Effector CD8-positive, alpha-beta T cell (primary cell): Measurements from ENCODE around the gene MIEN1.
"Not testable (repeated sequence)": the region's sequence is repeated elsewhere in the genome, so short reads cannot be mapped to it uniquely, and the experiment has no call there.

Source experiments
- DNase-seq: peaks from one replicate; lab custom pipeline; 2025; lab: John Stamatoyannopoulos, UW

The MIEN1 gene

DNA sequence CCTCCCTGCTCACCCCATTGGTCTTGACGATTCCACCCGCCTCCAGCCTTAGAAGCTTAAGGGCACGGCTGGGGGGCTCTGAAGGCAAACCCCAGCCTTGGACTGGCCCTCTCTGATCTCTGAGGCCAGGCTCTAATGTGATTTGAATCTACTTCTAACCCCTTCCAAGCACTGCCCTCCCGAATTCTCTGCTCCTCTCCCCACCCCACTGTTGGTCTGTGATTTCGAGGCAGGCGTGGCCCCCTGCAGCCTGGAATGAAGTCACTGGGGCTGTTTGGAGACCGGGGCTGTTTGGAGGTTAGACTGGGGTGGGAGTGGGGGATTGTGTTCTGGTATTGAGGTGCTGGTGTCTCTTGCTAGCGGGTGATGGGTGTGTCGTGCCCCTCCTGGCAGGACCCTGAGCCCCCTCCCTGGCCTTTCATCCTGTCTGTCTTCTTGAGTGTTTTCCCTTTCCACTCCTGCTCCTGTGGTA is 9.6 kb upstream of the MIEN1 start:
- DNase-seq = no peak

DNA sequence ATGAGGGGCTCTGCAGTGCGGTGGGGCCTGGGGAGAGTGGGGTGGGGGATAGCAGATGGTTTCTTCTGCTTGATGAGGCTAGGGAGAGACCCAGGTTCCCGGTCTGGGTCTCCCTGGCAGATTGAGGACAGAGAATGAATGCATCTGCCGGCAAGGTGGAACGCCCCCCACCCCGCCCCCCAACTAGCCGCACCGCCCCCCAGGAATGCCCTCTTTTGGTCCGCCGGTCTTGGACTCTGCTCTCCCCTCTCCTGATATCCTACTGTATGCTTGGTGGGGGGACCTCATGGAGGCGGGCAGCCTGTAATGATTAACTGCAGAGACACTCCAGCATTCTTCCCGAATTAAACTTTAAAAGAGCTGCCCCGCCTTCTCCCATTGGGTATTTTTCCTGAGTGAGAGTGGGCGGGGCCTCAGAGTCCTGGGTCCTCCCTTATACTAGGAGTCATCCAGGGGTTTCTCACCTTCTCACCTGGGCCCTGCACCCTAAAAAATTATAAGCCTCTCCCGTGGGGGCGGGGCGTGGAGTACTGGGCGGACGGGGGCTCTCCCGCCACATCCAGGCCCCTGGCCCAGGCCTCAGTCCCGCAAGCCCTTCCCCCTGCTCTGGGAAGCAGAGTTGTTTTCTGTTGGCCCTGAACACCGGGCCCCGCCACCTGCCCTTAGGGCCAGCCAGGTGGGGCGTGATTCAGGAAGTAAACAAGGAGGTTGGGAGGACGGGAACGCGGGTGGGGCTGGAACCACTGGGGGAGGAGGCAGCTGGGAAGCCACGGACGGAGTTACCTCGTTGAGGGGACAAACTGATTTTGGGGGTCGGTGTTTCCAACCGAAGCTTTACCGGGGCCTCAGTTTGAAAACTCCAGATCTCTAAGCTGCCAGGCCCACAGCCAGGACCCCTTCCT is 8.9 kb upstream of the MIEN1 start:
- DNase-seq = no peak

DNA sequence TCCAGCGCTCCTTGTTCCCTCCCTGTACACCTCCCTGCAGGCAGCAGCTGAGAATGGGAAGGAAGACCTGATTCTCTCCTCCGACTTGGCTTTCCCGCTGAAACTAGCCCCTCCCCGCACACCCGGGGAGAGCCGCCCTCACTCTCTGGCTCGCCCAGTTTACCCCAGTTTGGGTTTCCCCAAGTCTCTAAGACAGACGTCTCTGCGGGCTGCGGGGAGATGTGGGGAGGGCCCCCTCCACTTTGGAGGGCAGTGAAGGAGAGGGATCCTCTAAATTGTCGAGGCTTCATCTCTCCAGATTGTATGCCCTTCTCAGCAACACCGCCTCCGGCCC is 8.2 kb upstream of the MIEN1 start:
- DNase-seq = peak; percentile 52

DNA sequence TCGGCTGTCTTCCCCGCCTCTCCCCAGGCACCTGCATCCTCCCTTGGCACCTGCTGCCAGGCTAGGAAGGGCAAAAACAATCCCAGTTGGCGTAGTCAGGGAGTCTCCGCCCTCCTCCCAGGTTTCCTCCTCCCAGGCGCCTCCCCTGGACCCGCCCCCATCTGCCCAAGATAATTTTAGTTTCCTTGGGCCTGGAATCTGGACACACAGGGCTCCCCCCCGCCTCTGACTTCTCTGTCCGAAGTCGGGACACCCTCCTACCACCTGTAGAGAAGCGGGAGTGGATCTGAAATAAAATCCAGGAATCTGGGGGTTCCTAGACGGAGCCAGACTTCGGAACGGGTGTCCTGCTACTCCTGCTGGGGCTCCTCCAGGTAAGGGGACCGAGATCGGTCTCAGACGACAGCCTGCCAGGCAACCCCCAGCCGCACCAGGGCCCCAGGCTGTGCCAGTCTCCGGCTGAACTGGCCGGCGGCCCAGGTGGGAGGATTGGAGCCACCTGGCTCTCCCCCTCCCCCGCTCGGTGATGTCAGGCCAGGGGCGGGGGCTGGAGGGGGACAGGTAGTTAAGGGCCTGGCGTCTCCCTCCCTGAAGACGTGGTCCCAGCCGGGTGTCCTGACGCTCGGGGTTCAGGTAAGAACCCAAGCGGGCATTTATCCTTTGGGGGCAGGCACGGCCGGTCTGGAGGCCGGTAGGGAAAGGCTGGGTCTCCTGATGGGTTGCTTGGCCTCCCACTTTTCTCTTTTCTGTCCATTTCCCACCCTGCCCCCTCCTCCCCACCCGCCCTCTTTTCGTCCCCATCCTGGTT is 7.6 kb upstream of the MIEN1 start, which contains the start of gene GRB7:
TSS of gene GRB7 (plus strand) at position 179 of the 808 bp plus-strand sequence. CDS start 4,364 bp downstream, outside the sequence.
- no peak for DNase-seq

DNA sequence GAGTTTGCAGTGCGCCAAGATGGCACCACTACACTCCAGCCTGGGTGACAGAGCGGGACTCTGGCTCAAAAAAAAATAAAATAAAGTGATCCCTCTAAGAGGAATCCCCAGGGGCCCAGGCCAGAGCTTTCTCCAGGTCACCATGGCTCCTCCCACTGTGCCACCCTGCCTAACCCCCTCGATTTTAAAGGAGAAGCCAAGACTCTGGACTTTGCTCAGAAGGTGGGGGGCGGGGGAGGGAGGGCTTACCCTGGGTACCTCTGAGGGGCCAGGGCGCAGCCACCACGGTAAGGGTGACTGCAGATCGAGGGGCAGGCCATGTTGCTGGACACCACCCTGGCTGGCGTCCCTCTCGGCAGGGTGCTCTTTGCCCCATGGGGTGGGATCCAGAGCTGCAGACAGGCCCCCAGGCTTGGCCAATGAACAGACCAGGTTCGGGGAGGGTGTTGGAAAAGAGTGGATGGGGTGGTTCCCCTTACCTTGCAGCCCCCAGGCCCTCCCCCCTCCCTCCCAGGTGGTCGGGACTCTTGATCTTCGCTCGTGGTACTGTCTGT is 7.0 kb upstream of the MIEN1 start:
- no peak for DNase-seq

DNA sequence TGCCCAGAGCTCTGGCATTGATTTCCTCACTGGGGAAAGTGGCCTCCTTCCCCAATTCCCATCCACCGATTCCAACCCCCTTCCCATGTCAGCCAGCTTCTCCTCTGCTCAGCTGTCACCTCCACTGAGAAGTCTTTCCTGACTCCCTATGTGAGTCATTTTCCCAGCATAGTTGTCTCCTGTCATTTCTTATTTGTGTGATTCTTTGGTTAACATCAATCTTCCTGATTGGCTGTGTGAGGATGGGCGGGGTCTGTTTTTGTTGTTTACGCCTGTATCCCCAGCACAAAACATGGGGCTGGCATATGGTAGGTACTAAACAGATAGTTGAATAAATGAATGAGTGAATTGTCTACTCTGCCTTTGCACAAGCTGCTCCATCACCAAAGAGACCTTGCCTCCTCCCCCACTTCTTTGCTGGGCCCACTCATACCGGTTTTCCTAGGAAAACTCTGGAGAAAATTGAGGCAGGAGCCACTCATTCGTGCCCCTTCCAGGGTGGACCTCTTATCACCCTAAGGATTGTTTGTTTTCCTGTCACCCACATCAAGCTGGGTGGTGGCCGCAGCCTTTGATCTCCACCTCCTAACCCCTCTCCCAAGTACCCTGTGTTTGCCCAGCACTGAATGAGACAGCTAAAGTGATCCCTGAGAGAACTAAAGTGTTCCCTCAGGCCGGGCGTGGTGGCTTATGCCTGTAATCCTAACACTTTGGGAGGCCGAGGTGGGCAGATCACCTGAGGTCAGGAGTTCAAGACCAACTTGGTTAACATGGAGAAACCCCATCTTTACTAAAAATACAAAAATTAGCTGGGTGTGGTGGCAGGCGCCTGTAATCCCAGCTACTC is 6.2 kb upstream of the MIEN1 start:
- DNase-seq = no peak

DNA sequence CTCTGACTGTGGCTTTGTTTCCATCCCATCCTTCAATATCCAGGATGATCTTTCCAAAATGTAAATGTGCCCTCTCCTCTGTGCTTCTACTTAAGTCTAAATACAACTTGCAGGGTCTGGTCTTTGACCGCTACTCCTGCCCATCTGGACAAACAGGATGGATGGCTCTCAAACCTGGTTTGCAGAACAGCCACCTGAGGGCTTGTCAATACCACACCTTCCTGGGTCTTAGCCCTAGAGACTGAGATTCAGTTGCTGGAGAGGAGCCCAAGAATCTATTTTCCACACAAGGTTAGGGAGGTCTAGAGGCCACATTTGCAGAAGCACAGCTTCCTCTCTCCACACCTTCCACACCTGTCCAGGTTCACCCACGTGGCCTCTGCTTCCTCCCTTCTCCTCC is 5.5 kb upstream of the MIEN1 start:
- no peak for DNase-seq

DNA sequence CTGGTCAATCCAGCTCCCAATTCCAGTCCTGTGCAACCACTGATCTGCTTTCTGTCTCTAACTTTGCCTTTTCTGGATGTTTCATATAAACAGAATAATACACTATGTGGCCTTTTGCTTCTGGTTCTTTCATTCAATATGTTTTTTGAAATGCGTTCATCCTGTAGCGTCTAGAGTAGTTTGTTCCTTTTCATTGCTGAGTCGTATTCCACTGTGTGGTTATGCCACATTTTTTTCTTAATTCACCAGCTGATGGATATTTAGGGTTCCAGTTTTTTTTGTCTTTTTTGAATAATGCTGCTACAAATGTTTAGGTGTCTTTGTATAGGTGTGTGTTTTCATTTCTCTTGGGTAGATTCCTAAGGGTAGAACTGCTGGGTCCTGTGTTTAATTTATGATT is 2.3 kb upstream of the MIEN1 start:
- no peak for DNase-seq

DNA sequence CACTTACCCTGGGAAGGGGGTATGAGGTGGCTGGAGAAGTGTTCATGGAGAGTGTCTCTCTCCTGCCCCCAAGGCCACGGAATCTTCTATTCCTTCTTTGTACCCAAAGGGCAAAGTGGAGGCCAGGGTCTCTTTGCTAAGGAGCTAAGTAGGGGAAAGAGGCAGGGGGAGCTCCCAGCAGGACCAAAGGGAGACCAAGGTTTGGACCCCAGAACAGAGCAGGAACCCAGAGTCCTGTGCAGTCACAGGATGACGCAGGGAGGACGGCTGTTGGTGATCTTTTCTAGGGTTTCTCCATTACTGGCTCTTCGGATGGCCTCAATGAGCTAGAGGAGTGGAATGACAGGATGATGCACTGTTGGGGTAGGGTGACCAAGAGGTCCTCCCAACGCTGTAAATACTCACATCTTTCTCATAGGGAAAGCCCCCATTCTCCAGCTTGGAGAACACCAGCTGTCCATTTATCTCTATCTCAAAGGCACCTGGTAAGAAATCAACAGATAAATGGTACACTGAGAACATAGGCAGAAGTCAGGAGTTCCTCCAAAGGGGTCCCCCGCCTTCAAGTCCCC is 966 bp downstream of the MIEN1 start:
- no peak for DNase-seq

DNA sequence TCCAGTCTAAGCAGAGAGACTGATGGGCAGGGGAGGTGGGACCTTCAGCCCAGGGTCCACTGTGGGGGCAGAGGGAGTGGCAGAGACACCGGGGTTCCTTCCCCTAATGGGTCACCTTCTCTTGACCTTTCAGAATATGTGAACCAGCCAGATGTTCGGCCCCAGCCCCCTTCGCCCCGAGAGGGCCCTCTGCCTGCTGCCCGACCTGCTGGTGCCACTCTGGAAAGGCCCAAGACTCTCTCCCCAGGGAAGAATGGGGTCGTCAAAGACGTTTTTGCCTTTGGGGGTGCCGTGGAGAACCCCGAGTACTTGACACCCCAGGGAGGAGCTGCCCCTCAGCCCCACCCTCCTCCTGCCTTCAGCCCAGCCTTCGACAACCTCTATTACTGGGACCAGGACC is 2.8 kb downstream of the MIEN1 start:
- DNase-seq = no peak

DNA sequence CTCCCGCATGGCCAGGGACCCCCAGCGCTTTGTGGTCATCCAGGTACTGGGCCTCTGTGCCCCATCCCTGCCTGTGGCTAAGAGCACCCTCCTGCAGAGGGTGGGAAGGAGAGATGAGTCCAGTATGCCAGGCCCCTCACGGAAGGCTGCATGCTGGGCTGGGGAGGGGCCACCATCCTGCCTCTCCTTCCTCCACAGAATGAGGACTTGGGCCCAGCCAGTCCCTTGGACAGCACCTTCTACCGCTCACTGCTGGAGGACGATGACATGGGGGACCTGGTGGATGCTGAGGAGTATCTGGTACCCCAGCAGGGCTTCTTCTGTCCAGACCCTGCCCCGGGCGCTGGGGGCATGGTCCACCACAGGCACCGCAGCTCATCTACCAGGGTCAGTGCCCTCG is 3.7 kb downstream of the MIEN1 start:
- DNase-seq = no peak

DNA sequence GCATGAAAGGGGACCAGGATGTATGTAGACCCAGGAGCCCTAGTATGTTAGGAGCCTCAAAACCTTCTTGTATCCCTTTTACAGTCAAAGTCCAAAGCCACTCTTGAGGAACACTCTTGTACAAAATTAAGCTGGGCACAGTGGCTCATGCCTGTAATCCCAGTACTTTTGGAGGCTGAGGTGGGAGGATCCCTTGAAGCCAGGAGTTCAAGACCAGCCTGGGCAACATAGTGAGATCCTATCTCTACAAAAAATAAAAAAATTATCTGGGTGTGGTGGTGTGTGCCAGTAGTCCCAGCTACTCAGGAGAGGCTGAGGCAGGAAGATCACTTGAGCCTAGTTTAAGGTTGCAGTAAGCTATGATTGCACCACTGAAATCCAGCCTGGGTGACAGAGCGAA is 4.4 kb downstream of the MIEN1 start:
- DNase-seq = not testable (repeated sequence)

DNA sequence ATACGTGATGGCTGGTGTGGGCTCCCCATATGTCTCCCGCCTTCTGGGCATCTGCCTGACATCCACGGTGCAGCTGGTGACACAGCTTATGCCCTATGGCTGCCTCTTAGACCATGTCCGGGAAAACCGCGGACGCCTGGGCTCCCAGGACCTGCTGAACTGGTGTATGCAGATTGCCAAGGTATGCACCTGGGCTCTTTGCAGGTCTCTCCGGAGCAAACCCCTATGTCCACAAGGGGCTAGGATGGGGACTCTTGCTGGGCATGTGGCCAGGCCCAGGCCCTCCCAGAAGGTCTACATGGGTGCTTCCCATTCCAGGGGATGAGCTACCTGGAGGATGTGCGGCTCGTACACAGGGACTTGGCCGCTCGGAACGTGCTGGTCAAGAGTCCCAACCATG is 5.6 kb downstream of the MIEN1 start:
- no peak for DNase-seq

DNA sequence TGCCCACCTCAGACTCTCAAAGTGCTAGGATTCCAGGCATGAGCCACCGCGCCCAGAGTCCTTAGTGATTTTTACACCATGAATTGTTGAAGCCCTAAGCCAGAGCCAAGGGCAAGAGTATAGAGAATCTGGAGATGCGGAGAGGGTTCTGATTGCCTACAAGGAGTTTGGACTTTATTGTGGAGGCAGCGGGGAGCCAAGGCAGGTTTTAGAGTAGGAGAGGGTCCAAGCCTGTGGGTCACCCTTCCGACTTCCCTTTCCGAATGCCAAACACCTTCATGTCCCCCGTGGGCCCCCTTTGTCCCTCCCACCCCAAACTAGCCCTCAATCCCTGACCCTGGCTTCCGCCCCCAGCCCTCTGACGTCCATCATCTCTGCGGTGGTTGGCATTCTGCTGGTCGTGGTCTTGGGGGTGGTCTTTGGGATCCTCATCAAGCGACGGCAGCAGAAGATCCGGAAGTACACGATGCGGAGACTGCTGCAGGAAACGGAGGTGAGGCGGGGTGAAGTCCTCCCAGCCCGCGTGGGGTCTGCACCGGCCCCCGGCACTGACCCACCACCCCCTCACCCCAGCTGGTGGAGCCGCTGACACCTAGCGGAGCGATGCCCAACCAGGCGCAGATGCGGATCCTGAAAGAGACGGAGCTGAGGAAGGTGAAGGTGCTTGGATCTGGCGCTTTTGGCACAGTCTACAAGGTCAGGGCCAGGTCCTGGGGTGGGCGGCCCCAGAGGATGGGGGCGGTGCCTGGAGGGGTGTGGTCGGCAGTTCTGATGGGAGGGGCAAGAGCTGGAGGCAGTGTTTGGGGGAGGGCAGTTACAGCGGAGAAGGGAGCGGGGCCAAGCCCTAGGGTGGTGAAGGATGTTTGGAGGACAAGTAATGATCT is 7.1 kb downstream of the MIEN1 start:
- DNase-seq = no peak

DNA sequence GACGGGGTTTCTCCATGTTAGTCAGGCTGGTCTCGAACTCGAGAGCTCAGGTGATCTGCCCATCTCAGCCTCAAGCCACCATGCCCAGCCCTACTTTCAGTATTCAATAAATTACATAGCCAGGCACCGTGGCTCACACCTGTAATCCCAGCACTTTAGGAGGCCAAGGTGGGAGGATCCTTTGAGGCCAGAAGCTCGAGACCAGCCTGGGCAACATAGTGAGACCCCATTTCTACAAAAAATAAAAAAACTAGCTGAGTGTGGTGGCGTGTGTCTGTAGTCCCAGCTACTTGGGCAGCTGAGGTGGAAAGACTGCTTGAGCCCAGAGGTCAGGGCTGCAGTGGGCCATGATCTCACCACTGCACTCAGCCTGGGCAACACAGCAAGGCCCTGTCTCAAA is 8.2 kb downstream of the MIEN1 start:
- no peak for DNase-seq

DNA sequence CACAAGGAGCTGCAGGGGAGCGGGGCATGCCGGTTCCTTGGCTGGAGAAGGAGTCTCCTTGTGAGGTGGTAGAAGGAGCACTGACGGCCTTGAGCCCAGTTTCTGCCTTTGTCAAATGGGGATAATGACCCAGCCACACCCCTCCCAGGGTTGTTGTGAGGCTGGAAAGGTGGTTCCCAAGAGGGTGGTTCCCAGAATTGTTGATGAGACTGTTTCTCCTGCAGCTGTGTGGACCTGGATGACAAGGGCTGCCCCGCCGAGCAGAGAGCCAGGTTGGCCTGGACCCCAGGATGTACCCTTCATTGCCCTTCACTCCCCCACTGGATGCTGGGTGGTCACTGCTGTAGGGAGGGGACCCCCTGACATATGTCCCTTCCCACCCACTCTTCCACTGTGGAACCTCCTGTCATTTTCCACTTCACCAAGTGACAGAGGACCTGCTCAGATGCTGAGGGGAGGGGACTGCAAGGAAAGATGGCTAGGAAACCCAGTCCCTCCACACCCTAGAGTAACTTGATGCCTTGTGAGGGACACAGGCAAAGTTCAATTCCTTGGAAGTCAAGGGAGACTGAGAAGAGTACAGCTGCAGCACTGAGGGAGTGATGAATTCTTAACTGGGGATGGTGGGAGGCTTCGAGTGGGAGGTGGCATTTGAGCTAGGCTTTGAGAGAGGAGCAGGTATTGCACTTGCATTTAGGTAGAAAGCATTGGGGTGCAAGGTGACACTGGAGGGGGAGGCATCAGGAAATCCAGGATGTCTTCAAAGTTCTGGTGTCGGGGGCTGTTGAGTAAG is 10.6 kb downstream of the MIEN1 start:
- DNase-seq = no peak

DNA sequence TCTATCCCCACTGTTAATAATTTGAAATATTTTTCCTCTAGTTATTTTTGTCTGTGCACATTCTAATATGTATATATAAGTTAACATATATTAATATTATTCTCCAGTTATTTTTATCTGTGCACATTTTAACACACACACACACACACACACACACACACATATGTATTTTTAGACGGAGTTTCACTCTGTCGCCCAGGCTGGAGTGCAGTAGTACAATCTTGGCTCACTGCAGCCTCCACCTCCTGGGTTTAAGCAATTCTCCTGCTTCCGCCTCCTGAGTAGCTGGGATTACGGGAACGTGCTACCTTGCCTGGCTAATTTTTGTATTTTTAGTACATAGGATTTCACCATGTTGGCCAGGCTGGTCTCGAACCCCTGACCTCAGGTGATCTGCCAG is 12.7 kb downstream of the MIEN1 start:
- no peak for DNase-seq

DNA sequence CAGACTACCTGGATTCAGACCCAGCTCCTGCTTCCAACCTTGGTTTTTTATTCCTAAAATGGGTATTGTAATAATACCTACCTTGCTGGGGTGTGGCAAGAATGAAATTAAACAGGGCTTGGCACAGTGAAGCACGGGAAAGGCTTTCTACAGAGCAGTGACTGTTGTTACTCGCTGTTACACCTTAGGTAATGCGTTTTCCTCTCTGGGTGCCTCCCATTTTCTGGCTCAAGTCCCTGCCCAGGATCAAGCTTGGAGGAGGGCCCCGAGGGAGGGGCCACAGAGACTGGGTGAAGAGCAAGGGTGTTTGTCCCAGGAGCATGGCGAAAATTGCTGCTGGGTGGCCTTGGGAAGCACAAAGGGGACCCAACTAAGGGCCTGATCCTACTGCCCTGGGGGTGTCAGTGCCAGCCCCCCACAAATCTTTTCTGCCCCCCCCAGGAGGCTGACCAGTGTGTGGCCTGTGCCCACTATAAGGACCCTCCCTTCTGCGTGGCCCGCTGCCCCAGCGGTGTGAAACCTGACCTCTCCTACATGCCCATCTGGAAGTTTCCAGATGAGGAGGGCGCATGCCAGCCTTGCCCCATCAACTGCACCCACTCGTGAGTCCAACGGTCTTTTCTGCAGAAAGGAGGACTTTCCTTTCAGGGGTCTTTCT is 13.3 kb downstream of the MIEN1 start:
- no peak for DNase-seq
